GM23338 (cell line): ENCODE data around the gene CROCC2. TPM values are rescaled to one million over a fixed set of nuclear protein-coding genes. Genes with fewer than 3 reads are reported as not detected.

Experiments used
- ATAC-seq: fragments of 200-7000 bp; cut with Tn5 transposase; 3 replicates; pipeline ENCODE4 v1.9.1; 2020
- DNase-seq: peaks from one replicate; pipeline ENCODE4 v3.0.0-alpha.2; 2015; ENCODE audit warnings: low spot score
- H2AFZ ChIP-seq: fragments of 200-600 bp; sonication (generic); 2 replicates; pipeline ENCODE4 v1.8.0; 2016; ENCODE audit warnings: antibody characterized with exemption, mild to moderate bottlenecking, moderate library complexity
- H3F3A ChIP-seq: fragments of 200-600 bp; sonication (generic); replicated peaks from 2 replicates; pipeline ENCODE4 v1.8.0; 2017; ENCODE audit warnings: antibody characterized with exemption, mixed run types, low read depth
- H3K27ac ChIP-seq: fragments of 200-600 bp; sonication (generic); 2 replicates; pipeline ENCODE4 v1.6.1; 2016; ENCODE audit warnings: low read depth
- H3K27me3 ChIP-seq: fragments of 200-600 bp; sonication (generic); 2 replicates; pipeline ENCODE4 v1.8.0; 2016; ENCODE audit warnings: mild to moderate bottlenecking, mixed run types, moderate library complexity; ENCODE audit not compliant: insufficient read depth
- H3K36me3 ChIP-seq: fragments of 200-600 bp; sonication (generic); 2 replicates; pipeline ENCODE4 v1.8.0; 2016; ENCODE audit warnings: mild to moderate bottlenecking; ENCODE audit not compliant: insufficient read depth
- H3K4me1 ChIP-seq: fragments of 200-600 bp; sonication (generic); 2 replicates; pipeline ENCODE4 v1.8.0; 2016; ENCODE audit warnings: mild to moderate bottlenecking, moderate library complexity; ENCODE audit not compliant: insufficient read depth
- H3K4me2 ChIP-seq: fragments of 200-600 bp; sonication (generic); 2 replicates; pipeline ENCODE4 v1.7.1; 2017; ENCODE audit warnings: mixed run types
- H3K4me3 ChIP-seq: fragments of 200-600 bp; sonication (generic); 2 replicates; pipeline ENCODE4 v1.6.1; 2016; ENCODE audit warnings: mixed run types
- H3K79me2 ChIP-seq: fragments of 200-600 bp; sonication (generic); replicated peaks from 2 replicates; pipeline ENCODE4 v1.8.0; 2017; ENCODE audit warnings: mild to moderate bottlenecking; ENCODE audit not compliant: insufficient read depth
- H3K9me2 ChIP-seq: fragments of 200-600 bp; sonication (generic); 2 replicates; pipeline ENCODE4 v1.8.0; 2017; ENCODE audit not compliant: insufficient read depth
- H4K20me1 ChIP-seq: fragments of 200-600 bp; sonication (generic); replicated peaks from 2 replicates; pipeline ENCODE4 v1.8.0; 2017; ENCODE audit warnings: mild to moderate bottlenecking; ENCODE audit not compliant: insufficient read depth
- H3K27ac Mint-ChIP-seq: 2 replicates; pipeline ENCODE4 v1.8.0; 2020; ENCODE audit warnings: inconsistent platforms, mild to moderate bottlenecking, moderate library complexity, mixed read lengths
- H3K27me3 Mint-ChIP-seq: 3 replicates; pipeline ENCODE4 v1.8.0; 2022; ENCODE audit warnings: low read depth, mild to moderate bottlenecking, moderate library complexity, mixed read lengths, inconsistent platforms; ENCODE audit not compliant: insufficient read depth, poor library complexity
- H3K36me3 Mint-ChIP-seq: 3 replicates; pipeline ENCODE4 v1.8.0; 2021; ENCODE audit warnings: low read depth, mild to moderate bottlenecking, inconsistent platforms, moderate library complexity, mixed read lengths
- H3K4me1 Mint-ChIP-seq: 3 replicates; pipeline ENCODE4 v1.8.0; 2020; ENCODE audit warnings: mild to moderate bottlenecking, inconsistent platforms, mixed read lengths
- H3K4me3 Mint-ChIP-seq: 3 replicates; pipeline ENCODE4 v1.8.0; 2021; ENCODE audit warnings: moderate library complexity, mild to moderate bottlenecking, inconsistent platforms, mixed read lengths
- H3K9me3 Mint-ChIP-seq: 3 replicates; pipeline ENCODE4 v1.8.0; 2020; ENCODE audit warnings: moderate library complexity, mild to moderate bottlenecking, inconsistent platforms, mixed read lengths
- CREB1 ChIP-seq: fragments of 250-450 bp; sonication (Bioruptor Pico); IDR thresholded peaks from 2 replicates; pipeline ENCODE4 v1.5.0; 2020; ENCODE audit warnings: low read depth, mild to moderate bottlenecking, moderate library complexity
- CTCF ChIP-seq, 2 experiments: fragments of 200-600 bp in 1 of 2; sonication (generic) in 1 of 2; conservative IDR thresholded peaks; 2 replicates each; pipeline versions ENCODE4 v1.5.1 to v1.6.1; 2016 to 2017; ENCODE audit warnings: antibody characterized with exemption in 2 of 2, low read depth in 2 of 2, mild to moderate bottlenecking in 2 of 2, moderate library complexity in 1 of 2
- ETS1 ChIP-seq: IDR thresholded peaks from 2 replicates; pipeline ENCODE4 v1.6.1; 2016; ENCODE audit warnings: antibody characterized with exemption
- EZH2 ChIP-seq: fragments of 200-600 bp; sonication (generic); IDR thresholded peaks from one replicate; pipeline ENCODE4 v1.8.0; 2017; ENCODE audit warnings: antibody characterized with exemption, mild to moderate bottlenecking, low read depth; ENCODE audit not compliant: unreplicated experiment
- EZH2phosphoT487 ChIP-seq: fragments of 200-600 bp; sonication (generic); IDR thresholded peaks from one replicate; pipeline ENCODE4 v1.8.1; 2018; ENCODE audit warnings: antibody characterized with exemption; ENCODE audit not compliant: unreplicated experiment
- JUNB ChIP-seq: IDR thresholded peaks from one replicate; pipeline ENCODE4 v1.6.1; 2016; ENCODE audit warnings: antibody characterized with exemption; ENCODE audit not compliant: unreplicated experiment
- NANOG ChIP-seq: IDR thresholded peaks from 2 replicates; pipeline ENCODE4 v1.6.1; 2016; ENCODE audit warnings: antibody characterized with exemption, borderline replicate concordance
- POLR2AphosphoS5 ChIP-seq: IDR thresholded peaks from 2 replicates; pipeline ENCODE4 v1.6.1; 2016; ENCODE audit warnings: antibody characterized with exemption, low read depth
- REST ChIP-seq: IDR thresholded peaks from one replicate; pipeline ENCODE4 v1.6.1; 2018; ENCODE audit warnings: antibody characterized with exemption; ENCODE audit not compliant: unreplicated experiment
- STAT1 ChIP-seq: IDR thresholded peaks from one replicate; pipeline ENCODE4 v1.6.1; 2016; ENCODE audit warnings: antibody characterized with exemption; ENCODE audit not compliant: unreplicated experiment
- ZNF114 ChIP-seq: fragments of 250-450 bp; sonication (Bioruptor Pico); IDR thresholded peaks from 2 replicates; pipeline ENCODE4 v1.5.0; 2020; ENCODE audit warnings: mild to moderate bottlenecking, moderate library complexity
- ZNF331 ChIP-seq: fragments of 250-450 bp; sonication (Bioruptor Pico); IDR thresholded peaks from 2 replicates; pipeline ENCODE4 v1.5.0; 2020; ENCODE audit warnings: low read depth, mild to moderate bottlenecking, moderate library complexity
- ZNF462 ChIP-seq: fragments of 250-450 bp; sonication (Bioruptor Pico); IDR thresholded peaks from 2 replicates; pipeline ENCODE4 v1.5.0; 2020; ENCODE audit warnings: mild to moderate bottlenecking, moderate library complexity
- polyA plus RNA-seq: library from polyadenylated mRNA; unstranded; fragments of >200 nt; fragmentation: Nextera tagmentation; extraction: Ambion mirVana; gene quantifications from 2 replicates; pipeline ENCODE4 v1.2.1, GENCODE V29; 2016
- total RNA-seq: library from RNA; depleted of rRNA; stranded (reverse); fragments of >200 nt; shearing (Covaris generic); gene quantifications from 2 replicates; pipeline ENCODE4 v1.2.3, GENCODE V29; 2014

CROCC2 gene
- total and polyA plus RNA-seq, 2 experiments from 2014 or later = not detected

- peak; percentile 23 for ATAC-seq
- Histone ChIP-seq H3K27me3 (peaks cover 6% of the 10 kb centered on the region; the same call in 1 of the 2 replicates), H3K4me2 (peak overlapping the region; percentile 78), H3K4me1 (no peaks in the 10 kb centered on the region; the same call in 1 of the 2 replicates), H3K9me2 (no peaks in the 10 kb centered on the region), H2AFZ (peak overlapping the region; percentile 84), H3K4me3 (peak overlapping the region; percentile 55), H3K36me3 (no peaks in the 10 kb centered on the region), H3K79me2 (no peaks in the 10 kb centered on the region), H4K20me1 (no peaks in the 10 kb centered on the region), H3K27ac (no peak overlapping the region), H3F3A (0 out of 2 replicates have a peak, but pooled peaks cover 3% of the 10 kb centered on the region)
- Mint-ChIP-seq H3K9me3 (no peaks in the 10 kb centered on the region), H3K27me3 (peaks cover 1% of the 10 kb centered on the region), H3K27ac (no peak overlapping the region), H3K4me1 (0 out of 3 replicates have a peak, but pooled peaks cover 2% of the 10 kb centered on the region), H3K36me3 (no peaks in the 10 kb centered on the region), H3K4me3 (peak overlapping the region; percentile 60)
- TF ChIP-seq CTCF (conservative IDR thresholded peaks at IDR 0.05; ENCODE audit: low read depth in 2 of 2) (no peak), EZH2 (no peak), ETS1 (no peak), ZNF114 (no peak), JUNB (no peak), STAT1 (no peak), NANOG (no peak), POLR2AphosphoS5 (no peak), EZH2phosphoT487 (no peak), ZNF462 (CRISPR knock-in tag) (no peak), REST (no peak), CREB1 (CRISPR knock-in tag) (no peak), ZNF331 (CRISPR knock-in tag) (no peak)
- DNase-seq = peak; percentile 41
Measured at GRCh38 chr2:240915526-240916341, 9.6 kb downstream of the CROCC2 start.
